OCI-LY3 (cell line): ENCODE data around the gene DDX49.
"Not testable (repeated sequence)": the region's sequence is repeated elsewhere in the genome, so short reads cannot be mapped to it uniquely, and the experiment has no call there.

Experiments
- H2AFZ ChIP-seq: fragments of 200-600, 300-600 bp; shearing (Covaris generic); 2 replicates; pipeline ENCODE4 v1.6.0; 2014; ENCODE audit warnings: antibody characterized with exemption, low read depth, low read length
- H3K27ac ChIP-seq: fragments of 200-600, 300-600 bp; sonication (generic); 2 replicates; pipeline ENCODE4 v1.5.1; 2014; ENCODE audit warnings: mild to moderate bottlenecking, low read length, moderate library complexity, mixed read lengths
- H3K27me3 ChIP-seq: fragments of 200-600, 300-600 bp; sonication (generic); 2 replicates; pipeline ENCODE4 v1.6.1; 2014; ENCODE audit warnings: low read depth, low read length, mixed read lengths
- H3K36me3 ChIP-seq: fragments of 200-600, 300-600 bp; sonication (generic); replicated peaks from 2 replicates; pipeline ENCODE3; 2014; ENCODE audit warnings: low read depth, low read length, mixed read lengths
- H3K4me1 ChIP-seq: fragments of 300-600, 200-600 bp; sonication (generic); 2 replicates; pipeline ENCODE4 v1.6.1; 2014; ENCODE audit warnings: low read length, mixed read lengths
- H3K4me2 ChIP-seq: fragments of 200-600, 300-600 bp; sonication (generic); 2 replicates; pipeline ENCODE4 v1.6.1; 2014; ENCODE audit warnings: low read length, mixed read lengths
- H3K4me3 ChIP-seq: fragments of 300-600, 200-600 bp; sonication (generic); 2 replicates; pipeline ENCODE4 v1.5.1; 2014; ENCODE audit warnings: antibody characterized with exemption, mild to moderate bottlenecking, low read length, moderate library complexity
- H3K79me2 ChIP-seq: fragments of 300-600, 200-600 bp; shearing (Covaris generic); 2 replicates; pipeline ENCODE4 v1.6.1; 2014; ENCODE audit warnings: mild to moderate bottlenecking, low read length, mixed read lengths
- H3K9ac ChIP-seq: fragments of 300-600, 200-600 bp; shearing (Covaris generic); 2 replicates; pipeline ENCODE4 v1.6.0; 2014; ENCODE audit warnings: mild to moderate bottlenecking, low read length, moderate library complexity
- H3K9me3 ChIP-seq: fragments of 200-600, 300-600 bp; shearing (Covaris generic); 2 replicates; pipeline ENCODE4 v1.6.1; 2014; ENCODE audit warnings: low read length, mixed read lengths; ENCODE audit not compliant: insufficient read depth
- H4K20me1 ChIP-seq: fragments of 200-600, 300-600 bp; sonication (generic); 2 replicates; pipeline ENCODE4 v1.6.1; 2016; ENCODE audit warnings: low read length, mixed read lengths; ENCODE audit not compliant: insufficient read depth
- CTCF ChIP-seq: fragments of 200-600, 300-600 bp; sonication (generic); IDR thresholded peaks from 2 replicates; pipeline ENCODE4 v1.5.1; 2014; ENCODE audit warnings: antibody characterized with exemption, low read length, low read depth
- EZH2phosphoT487 ChIP-seq: fragments of 200-600 bp; shearing (Covaris generic); IDR thresholded peaks from 2 replicates; pipeline ENCODE4 v1.6.1; 2018; ENCODE audit warnings: antibody characterized with exemption, mixed run types, low read depth

The DDX49 gene

GRCh38 chr19:18899624-18900560 is 19.6 kb upstream of the DDX49 start:
- Histone ChIP-seq H3K4me2 (no peak overlapping the region), H3K36me3 (peaks cover 18% of the 10 kb centered on the region), H3K4me3 (no peak overlapping the region), H3K79me2 (no peaks in the 10 kb centered on the region), H3K4me1 (no peaks in the 10 kb centered on the region), H3K9me3 (no peaks in the 10 kb centered on the region), H4K20me1 (no peaks in the 10 kb centered on the region; the same call in 1 of the 2 replicates), H2AFZ (no peak overlapping the region), H3K27ac (no peak overlapping the region), H3K27me3 (no peaks in the 10 kb centered on the region), H3K9ac (no peak overlapping the region)
- no peak for TF ChIP-seq CTCF

DNA sequence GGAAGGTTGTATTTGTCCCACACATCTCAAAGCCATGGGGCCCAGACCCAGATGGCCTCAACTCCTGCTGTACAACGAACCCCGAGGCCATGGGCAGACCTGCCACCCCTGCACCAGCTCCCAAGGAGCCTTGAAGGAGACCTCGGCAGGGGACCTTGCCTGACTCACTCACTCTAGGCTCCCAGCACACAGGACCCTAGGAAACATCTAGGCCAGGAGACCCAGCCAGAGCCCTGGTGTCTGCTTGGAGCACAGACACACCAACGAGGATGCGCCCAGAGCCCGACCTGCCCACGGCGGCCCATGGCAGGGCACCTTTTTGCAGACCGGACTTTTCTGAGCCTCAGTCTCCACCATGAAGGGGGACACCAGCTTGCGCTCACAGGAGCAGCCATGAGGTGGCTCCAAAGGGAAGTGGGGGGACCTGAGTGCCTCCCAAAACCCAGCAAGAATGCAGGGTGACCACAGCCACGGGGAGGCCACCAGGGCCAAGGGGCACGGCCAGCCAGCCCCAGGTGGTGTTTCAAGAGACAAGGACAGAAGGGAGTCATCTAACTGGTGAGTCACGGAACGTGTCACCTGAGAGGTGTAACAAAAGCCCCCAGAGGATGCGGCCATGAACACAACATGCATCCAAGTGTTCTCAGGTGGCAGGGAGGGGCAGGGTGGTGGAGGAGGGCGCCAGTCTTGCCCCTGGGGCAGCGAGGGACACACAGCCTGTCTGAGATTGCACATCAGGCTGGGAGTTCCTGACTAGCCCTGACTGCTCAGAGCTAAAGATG is 18.6 kb upstream of the DDX49 start:
- H2AFZ ChIP-seq = no peak overlapping the region
- no peaks in the 10 kb centered on the region; the same call in 1 of the 2 replicates for H4K20me1 ChIP-seq
- no peaks in the 10 kb centered on the region for H3K4me1 ChIP-seq
- H3K9me3 ChIP-seq = no peaks in the 10 kb centered on the region
- no peak overlapping the region for H3K4me2 ChIP-seq
- no peak overlapping the region for H3K9ac ChIP-seq
- TF ChIP-seq CTCF (no peak), EZH2phosphoT487 (no peak)
- H3K27me3 ChIP-seq = no peaks in the 10 kb centered on the region
- no peak overlapping the region for H3K4me3 ChIP-seq
- no peak overlapping the region for H3K27ac ChIP-seq
- H3K36me3 ChIP-seq = peaks cover 18% of the 10 kb centered on the region
- H3K79me2 ChIP-seq = no peaks in the 10 kb centered on the region

DNA sequence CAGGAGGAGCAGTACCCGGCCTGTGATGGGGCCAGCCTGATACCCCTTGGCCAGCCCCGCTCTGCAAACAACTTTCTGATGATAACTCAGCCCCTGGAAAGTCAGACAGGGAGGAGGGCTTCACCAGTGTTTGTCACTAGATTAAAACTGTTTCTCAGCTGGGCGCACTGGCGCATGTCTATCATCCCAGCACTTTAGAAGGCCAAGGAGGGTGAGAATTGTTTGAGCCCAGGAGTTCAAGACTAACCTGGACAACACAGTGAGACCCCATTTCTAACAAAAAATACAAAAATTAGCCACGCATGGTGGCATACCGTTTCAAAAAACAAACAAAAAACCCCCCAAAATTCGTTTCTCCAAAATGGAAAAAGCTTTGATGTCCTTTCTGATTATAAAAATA is 18.0 kb upstream of the DDX49 start:
- H4K20me1 ChIP-seq = no peaks in the 10 kb centered on the region; the same call in 1 of the 2 replicates

GRCh38 chr19:18902519-18902918 is 17.0 kb upstream of the DDX49 start:
- H3K27ac ChIP-seq, H3K9me3 ChIP-seq, H3K79me2 ChIP-seq, H3K27me3 ChIP-seq, H3K4me1 ChIP-seq, H3K4me2 ChIP-seq, H4K20me1 ChIP-seq, H2AFZ ChIP-seq, H3K4me3 ChIP-seq, H3K9ac ChIP-seq: not testable (repeated sequence)
- H3K36me3 ChIP-seq = peaks cover 23% of the 10 kb centered on the region

More for the DNA sequence above, 18.0 kb upstream of the DDX49 start:
- Histone ChIP-seq H3K79me2 (no peaks in the 10 kb centered on the region), H3K36me3 (peaks cover 18% of the 10 kb centered on the region), H2AFZ (no peak overlapping the region), H3K9me3 (no peaks in the 10 kb centered on the region), H3K4me1 (no peaks in the 10 kb centered on the region), H3K9ac (no peak overlapping the region), H3K27ac (no peak overlapping the region), H3K4me3 (no peak overlapping the region), H3K4me2 (no peak overlapping the region), H3K27me3 (no peaks in the 10 kb centered on the region)
- TF ChIP-seq EZH2phosphoT487 (no peak), CTCF (no peak)
